ENCODE measurements around the gene PTPRZ1.

PTPRZ1 gene

DNA sequence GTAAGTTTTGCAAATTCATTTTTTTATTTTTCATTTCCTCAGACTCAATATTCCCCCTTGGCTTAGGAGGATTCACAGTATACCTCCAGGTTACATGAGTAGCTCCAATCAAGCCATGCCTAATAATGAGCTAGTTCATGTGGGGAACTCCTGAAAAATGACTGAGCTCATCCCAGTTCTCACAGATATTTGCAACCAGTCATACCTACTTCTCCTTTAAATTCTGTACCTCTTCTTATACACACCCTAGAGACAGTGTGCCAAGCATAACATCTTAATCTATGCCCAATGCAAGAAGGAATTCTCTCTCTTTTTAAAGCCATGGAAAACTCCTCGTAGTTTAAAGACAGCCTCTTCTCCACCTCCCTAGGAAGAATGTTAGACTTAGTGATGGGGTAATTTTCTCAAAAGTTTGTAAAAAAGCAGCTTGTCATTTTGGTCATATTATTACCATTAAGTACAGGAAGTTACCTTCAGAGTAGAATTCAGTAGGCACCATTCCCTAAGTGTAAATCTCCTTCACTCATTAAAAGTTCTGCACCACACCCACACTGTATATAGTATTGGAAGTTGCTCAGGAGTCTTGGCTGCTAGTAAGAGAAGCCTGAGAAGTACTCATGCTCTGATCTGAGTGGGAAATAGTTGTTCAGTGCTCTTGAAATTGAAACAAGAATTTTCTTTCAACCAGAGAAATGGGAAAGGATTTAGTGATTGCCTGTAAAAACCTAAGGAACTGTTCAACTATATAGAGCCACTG, 72.7 kb downstream of the PTPRZ1 start:
- H3K4me1 ChIP-seq, result no peaks in the 10 kb centered on the region
- in situ Hi-C loops (cut with MboI; ENCODE audit: low sequenced_read_pairs), result no loop called here
- H3K9me3 ChIP-seq, result no peaks in the 10 kb centered on the region
- H3K27me3 ChIP-seq (ENCODE audit: low read depth), result peaks cover 11% of the 10 kb centered on the region
- no peaks in the 10 kb centered on the region for H3K36me3 ChIP-seq (replicated peaks)
- DNase-seq (ENCODE audit: low spot score in 2 of 2), result no peak
- no peak overlapping the region for H3K4me3 ChIP-seq

DNA sequence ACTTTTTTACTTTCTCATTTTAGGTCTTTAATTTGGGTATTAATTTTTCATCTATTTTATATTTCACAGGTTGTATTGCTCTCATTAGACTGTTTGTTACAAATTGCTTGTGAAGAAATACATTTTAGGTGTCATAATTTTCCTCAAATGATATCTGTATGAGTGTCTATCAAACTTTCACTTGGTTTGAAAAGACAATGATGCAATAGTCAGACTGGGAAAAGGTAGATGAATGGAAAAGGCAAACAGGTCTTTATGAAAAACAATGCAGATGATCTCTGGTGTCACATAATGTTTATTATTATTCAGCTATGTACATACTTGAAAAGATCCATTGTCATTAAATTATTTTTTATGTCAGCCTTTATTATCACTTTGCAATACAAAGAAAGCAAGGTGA, 80.2 kb downstream of the PTPRZ1 start:
- H3K9me3 ChIP-seq, result no peaks in the 10 kb centered on the region
- H3K36me3 ChIP-seq (replicated peaks), result no peaks in the 10 kb centered on the region
- in situ Hi-C loops (cut with MboI; ENCODE audit: low sequenced_read_pairs), result no loop called here
- H3K27me3 ChIP-seq (ENCODE audit: low read depth), result peaks cover 14% of the 10 kb centered on the region
- no peak for DNase-seq (ENCODE audit: low spot score in 2 of 2)
- H3K4me1 ChIP-seq, result no peaks in the 10 kb centered on the region
- H3K4me3 ChIP-seq, result no peak overlapping the region

DNA sequence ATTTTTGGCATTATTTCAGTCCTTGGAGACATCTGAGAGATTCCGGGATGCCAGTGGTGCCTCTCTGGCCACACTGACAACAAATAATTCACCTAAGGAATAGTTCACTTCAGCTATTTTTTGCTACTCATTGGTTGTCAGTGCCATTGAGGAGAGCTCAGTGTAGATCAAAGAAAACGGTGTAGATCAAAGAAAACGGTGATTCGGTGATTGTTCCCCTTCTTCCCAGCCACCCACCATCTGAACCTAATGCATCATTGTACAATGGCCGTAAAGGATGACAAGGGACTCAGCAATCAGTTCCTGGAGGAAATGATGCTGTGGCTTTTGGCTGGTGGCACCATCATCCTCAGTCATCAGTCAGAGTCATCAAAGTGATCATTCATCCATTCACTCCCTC, 80.6 kb downstream of the PTPRZ1 start:
- in situ Hi-C loops (cut with MboI; ENCODE audit: low sequenced_read_pairs), result no loop called here
- peaks cover 18% of the 10 kb centered on the region for H3K27me3 ChIP-seq (ENCODE audit: low read depth)
- H3K4me3 ChIP-seq, result no peak overlapping the region
- H3K9me3 ChIP-seq, result no peaks in the 10 kb centered on the region
- no peaks in the 10 kb centered on the region for H3K4me1 ChIP-seq
- no peak for DNase-seq (ENCODE audit: low spot score in 2 of 2)
- no peaks in the 10 kb centered on the region for H3K36me3 ChIP-seq (replicated peaks)

DNA sequence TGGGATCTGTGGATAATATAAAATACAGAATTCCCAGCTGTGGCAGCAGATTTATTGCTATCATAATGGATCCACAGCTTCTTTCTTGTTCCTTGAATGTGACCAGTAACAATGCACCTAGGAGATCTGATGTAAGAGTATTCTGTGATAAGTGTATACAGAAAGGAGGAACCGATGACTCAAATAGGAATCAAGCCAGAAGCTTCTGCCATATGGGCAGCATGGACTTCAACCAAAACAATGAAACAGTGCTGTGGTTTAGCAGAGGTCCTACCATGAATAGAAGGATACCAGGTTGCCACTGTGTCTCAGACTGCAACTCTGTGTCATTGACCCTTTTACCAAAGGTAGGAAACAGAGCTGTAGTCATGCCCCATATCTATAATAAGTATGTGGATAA, 81.8 kb downstream of the PTPRZ1 start:
- in situ Hi-C loops (cut with MboI; ENCODE audit: low sequenced_read_pairs), result no loop called here
- no peaks in the 10 kb centered on the region for H3K4me1 ChIP-seq
- H3K27me3 ChIP-seq (ENCODE audit: low read depth), result peaks cover 28% of the 10 kb centered on the region
- no peak for DNase-seq (ENCODE audit: low spot score in 2 of 2)
- no peaks in the 10 kb centered on the region for H3K36me3 ChIP-seq (replicated peaks)
- H3K9me3 ChIP-seq, result no peaks in the 10 kb centered on the region
- no peak overlapping the region for H3K4me3 ChIP-seq

DNA sequence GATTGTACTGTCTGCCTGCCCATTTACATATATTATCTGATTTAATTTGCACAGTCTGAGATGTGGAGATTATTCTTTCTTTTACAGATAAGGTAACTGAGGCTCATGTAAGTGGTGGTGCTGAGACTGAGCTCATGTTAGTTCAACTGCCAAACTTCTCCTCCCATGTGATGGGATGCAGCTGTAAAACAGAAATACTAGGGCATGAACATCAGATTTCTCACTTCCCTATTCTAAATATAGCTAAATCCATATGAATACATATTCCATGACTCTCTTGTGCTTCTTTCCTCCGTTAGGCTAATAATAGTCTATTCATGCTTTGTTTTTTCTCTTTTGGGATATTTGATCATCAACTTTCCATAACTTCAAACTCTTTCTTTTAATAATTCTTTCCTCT, 84.7 kb downstream of the PTPRZ1 start:
- Histone ChIP-seq H3K4me1 (no peaks in the 10 kb centered on the region), H3K9me3 (no peaks in the 10 kb centered on the region), H3K36me3 (replicated peaks) (no peaks in the 10 kb centered on the region), H3K4me3 (no peak overlapping the region), H3K27me3 (ENCODE audit: low read depth) (peaks cover 29% of the 10 kb centered on the region)
- DNase-seq (ENCODE audit: low spot score in 2 of 2), result no peak
- in situ Hi-C loops (cut with MboI; ENCODE audit: low sequenced_read_pairs), result no loop called here

DNA sequence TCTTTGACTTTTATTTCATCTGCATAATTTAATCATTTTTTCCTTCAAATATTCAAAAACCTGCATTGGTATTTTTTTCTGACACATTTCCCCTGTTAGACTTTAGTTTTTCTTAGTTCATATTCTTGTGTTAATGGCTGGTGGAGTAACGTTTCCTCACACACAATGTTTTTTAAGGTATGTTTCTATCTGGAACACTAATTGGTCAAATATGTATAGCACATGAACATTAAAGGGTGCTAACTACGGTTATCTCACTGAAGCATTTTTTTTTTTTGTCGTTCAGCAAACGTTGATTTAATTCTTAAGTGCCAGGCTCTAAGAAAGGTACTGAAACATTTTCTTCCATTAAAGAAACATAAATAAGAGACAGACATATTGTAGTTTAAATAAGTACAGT, 87.7 kb downstream of the PTPRZ1 start:
- no peak for DNase-seq (ENCODE audit: low spot score in 2 of 2)
- no peaks in the 10 kb centered on the region for H3K9me3 ChIP-seq

DNA sequence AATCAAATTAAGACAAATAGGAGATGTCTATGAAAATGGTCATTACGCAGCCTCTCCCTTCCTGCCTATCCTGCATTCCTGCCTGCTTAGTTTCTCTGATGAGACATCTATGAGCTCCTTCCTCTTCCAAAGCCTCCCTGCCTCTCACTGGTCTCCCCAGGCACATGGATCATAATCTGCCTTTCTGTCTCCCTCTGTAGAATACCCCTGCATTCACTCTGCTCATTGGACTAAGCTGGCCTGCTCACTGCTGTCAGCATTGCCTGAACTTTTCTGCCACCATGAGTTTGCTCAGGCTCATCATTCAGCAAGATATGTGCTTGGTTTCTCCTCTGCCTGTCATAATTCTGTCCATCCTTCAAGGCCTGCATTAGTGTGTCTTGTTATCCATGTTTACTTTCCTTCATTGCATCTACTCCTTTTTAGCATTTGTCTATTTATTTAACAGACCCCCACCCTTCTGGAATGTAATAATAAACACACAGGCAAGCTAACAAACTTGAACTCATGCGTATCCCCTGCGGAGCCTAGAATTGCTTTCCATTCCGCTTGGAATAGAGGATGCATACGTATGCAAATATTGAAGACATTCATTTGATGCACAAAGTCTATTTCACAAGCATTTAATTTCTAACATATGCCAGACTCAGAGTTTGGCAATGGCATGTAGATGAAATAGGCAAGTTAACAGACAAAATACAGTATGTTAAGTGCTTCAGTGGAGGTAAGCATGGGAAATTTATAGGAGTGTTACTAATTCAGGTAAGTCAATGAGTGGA, 88.3 kb downstream of the PTPRZ1 start:
- no peak for DNase-seq (ENCODE audit: low spot score in 2 of 2)
- H3K36me3 ChIP-seq (replicated peaks), result no peaks in the 10 kb centered on the region
- H3K9me3 ChIP-seq, result no peaks in the 10 kb centered on the region
- in situ Hi-C loops (cut with MboI; ENCODE audit: low sequenced_read_pairs), result no loop called here
- no peaks in the 10 kb centered on the region for H3K4me1 ChIP-seq
- H3K27me3 ChIP-seq (ENCODE audit: low read depth), result peaks cover 27% of the 10 kb centered on the region
- H3K4me3 ChIP-seq, result no peak overlapping the region

More for the DNA sequence above, 87.7 kb downstream of the PTPRZ1 start:
- Histone ChIP-seq H3K4me3 (no peak overlapping the region), H3K36me3 (replicated peaks) (no peaks in the 10 kb centered on the region), H3K27me3 (ENCODE audit: low read depth) (peaks cover 27% of the 10 kb centered on the region), H3K4me1 (no peaks in the 10 kb centered on the region)
- in situ Hi-C loops (cut with MboI; ENCODE audit: low sequenced_read_pairs), result no loop called here

DNA sequence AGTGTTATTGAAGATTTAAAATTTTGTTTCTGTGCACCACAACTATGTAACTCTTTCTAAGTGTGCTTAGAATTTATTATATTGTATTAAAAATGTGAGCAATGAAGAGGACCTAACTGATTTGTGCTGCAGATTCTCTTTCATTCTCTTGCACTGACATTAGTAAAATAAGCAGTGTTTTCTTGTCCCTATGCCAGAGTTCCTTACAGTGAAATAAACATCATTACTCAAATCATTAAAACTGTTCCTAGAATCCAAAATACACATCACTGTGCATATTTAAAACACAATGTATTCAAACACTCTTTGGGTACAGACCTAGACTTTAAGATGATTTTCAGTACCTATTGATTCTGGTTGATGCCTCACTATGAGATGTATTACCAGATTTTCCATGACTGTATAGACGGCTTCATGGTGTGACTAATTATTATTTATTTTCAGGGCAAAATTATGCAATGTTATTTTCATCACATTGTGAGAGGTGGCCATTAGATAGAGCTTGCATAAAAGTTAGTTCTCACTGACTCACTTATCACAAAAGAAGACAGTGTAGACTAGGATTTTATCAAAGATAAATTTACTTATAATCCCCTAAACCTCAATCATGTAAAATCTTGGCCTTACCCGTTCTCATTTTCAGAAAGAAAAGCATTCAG, 93.4 kb downstream of the PTPRZ1 start:
- no peak for DNase-seq (ENCODE audit: low spot score in 2 of 2)
- Histone ChIP-seq H3K4me3 (no peak overlapping the region), H3K27me3 (ENCODE audit: low read depth) (peaks cover 3% of the 10 kb centered on the region; the same call in 1 of the 2 replicates), H3K4me1 (no peaks in the 10 kb centered on the region), H3K36me3 (replicated peaks) (no peaks in the 10 kb centered on the region), H3K9me3 (no peaks in the 10 kb centered on the region)
- in situ Hi-C loops (cut with MboI; ENCODE audit: low sequenced_read_pairs), result no loop called here

DNA sequence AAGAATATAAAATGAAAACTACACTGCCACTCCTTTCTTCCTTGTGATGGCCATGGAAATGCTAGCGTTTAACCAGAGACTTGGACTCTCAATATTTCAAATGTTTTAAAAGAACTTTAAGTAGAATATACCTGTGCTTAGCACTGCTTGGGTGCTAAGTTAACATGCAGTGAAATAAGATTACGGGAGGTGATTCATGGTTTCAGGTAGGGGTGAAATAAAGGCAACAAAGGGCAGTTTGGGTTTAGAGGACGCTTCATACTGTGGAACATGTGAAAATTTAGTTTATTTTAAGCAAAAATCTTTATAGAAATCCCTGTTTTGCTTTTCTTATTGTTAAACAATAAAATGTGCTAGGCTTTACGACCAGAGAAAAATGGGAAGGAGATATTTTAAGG, 94.0 kb downstream of the PTPRZ1 start:
- Histone ChIP-seq H3K36me3 (replicated peaks) (no peaks in the 10 kb centered on the region), H3K4me1 (no peaks in the 10 kb centered on the region), H3K27me3 (ENCODE audit: low read depth) (peaks cover 3% of the 10 kb centered on the region; the same call in 1 of the 2 replicates), H3K9me3 (no peaks in the 10 kb centered on the region), H3K4me3 (no peak overlapping the region)
- DNase-seq (ENCODE audit: low spot score in 2 of 2), result no peak
- in situ Hi-C loops (cut with MboI; ENCODE audit: low sequenced_read_pairs), result no loop called here

DNA sequence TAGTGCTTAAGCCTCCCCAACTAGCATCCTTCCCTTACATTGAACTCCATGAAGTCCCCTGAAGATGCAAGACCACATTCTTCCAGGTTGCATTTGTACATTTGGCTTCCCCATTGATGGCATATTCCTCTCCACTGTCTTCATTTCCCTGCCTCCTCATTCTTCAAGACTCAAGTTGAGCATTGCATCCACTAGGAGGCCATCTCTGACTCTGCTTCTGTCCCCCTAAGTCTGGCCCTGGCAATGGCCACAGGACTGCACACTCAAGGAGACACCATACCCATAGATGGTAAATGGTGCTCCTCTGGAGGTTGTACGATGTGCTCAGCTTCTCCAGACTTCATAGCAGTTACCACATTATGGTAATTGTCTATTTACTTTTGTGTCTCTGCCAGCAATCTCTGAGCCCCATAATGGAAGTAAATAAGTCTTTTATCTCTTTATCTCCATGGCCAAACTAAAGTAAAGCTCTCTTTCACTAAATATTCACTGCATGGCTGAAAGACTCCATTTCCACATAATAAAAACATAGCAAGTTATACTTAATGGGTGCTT, 112.6 kb downstream of the PTPRZ1 start:
- no peak for DNase-seq (ENCODE audit: low spot score in 2 of 2)
- in situ Hi-C loops (cut with MboI; ENCODE audit: low sequenced_read_pairs), result loop anchor here (25.0 kb wide), 3 partner anchors 423 to 848 kb away; no protein-coding TSS in a partner anchor
- Histone ChIP-seq H3K4me1 (no peaks in the 10 kb centered on the region), H3K27me3 (ENCODE audit: low read depth) (no peaks in the 10 kb centered on the region), H3K9me3 (no peaks in the 10 kb centered on the region), H3K36me3 (replicated peaks) (no peaks in the 10 kb centered on the region), H3K4me3 (no peak overlapping the region)

DNA sequence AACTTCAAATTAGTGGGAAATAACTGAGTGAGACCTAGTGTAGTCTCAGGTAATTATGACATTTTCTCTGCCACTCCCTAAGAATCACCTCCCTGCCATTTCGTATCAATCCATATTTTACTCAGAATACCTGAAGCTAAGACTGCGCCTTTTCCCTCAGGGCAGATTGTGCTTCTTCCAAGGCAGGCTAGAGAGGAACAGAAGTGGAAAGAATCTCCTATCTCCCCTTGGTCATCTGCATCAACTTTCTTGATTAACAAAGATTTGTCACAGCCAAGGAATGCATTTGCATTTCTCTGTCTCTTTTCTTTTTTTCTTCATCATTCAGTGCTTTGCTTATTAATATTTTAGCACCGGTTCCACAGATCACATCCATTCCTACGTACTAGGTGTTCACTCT, 119.1 kb downstream of the PTPRZ1 start:
- in situ Hi-C loops (cut with MboI; ENCODE audit: low sequenced_read_pairs), result loop anchor here (25.0 kb wide), 3 partner anchors 430 to 855 kb away; no protein-coding TSS in a partner anchor
- Histone ChIP-seq H3K36me3 (replicated peaks) (no peaks in the 10 kb centered on the region), H3K4me3 (no peak overlapping the region), H3K9me3 (no peaks in the 10 kb centered on the region), H3K27me3 (ENCODE audit: low read depth) (peaks cover 3% of the 10 kb centered on the region), H3K4me1 (no peaks in the 10 kb centered on the region)
- DNase-seq (ENCODE audit: low spot score in 2 of 2), result no peak

DNA sequence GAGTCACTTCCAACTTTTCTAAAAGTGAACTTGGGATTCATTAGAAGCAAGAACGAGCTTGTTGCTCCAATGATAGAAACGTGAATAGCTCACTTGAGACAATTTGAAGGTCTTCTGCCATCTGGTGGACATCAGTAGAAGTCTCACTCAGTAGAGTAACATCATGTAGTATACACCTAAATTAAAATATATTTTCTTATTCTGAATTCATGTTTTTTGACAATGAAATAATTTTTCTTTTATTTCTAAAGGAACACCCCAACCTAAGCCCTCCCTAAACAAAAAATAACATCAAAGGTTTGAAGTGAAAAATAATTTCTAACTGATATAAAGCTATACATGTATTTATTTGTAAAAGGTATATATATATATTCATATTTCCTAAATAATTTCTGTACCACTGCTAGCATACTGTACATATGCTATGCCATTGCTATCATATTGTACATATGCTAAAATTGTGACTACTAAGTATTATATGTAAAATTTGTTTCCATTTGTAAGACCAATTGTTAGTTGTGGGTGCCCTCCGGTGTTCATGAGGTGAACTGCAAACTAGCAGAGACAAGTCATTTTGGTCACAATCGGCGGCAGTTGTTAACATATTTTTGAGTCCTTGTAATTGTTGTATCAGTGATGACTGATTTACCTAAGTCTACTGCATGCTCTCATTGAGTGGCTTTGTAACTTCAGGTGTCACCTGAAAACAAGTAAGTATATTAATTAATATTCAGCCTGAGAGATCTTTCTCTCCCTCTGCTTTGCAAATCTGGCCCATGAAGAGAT, 121.9 kb downstream of the PTPRZ1 start:
- H3K4me1 ChIP-seq, result no peaks in the 10 kb centered on the region
- no peaks in the 10 kb centered on the region for H3K9me3 ChIP-seq
- peak; percentile 60 to 78 for DNase-seq (ENCODE audit: low spot score in 2 of 2)
- H3K4me3 ChIP-seq, result no peak overlapping the region
- in situ Hi-C loops (cut with MboI; ENCODE audit: low sequenced_read_pairs), result loop anchor here (25.0 kb wide), 3 partner anchors 433 to 858 kb away; no protein-coding TSS in a partner anchor
- H3K27me3 ChIP-seq (ENCODE audit: low read depth), result peaks cover 6% of the 10 kb centered on the region
- H3K36me3 ChIP-seq (replicated peaks), result no peaks in the 10 kb centered on the region

DNA sequence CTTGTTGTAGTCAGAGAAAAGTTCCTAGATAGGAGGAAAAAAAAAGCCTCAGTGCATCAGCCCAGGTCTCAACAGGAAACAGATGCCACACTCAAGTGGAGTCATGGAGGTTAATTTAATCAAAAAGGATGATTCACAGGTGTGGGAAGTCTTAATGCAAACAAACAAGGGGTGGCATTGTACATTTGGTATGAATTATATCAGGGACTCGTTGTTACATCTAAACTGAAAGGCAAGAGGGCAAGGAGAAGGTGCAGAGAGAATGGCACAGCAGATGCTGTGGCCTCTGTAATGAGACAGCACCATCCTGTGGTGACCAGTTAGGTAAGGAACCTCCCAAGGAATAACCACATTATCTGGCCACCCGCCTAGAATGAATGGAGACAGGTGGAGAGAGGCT, 133.7 kb downstream of the PTPRZ1 start:
- in situ Hi-C loops (cut with MboI; ENCODE audit: low sequenced_read_pairs), result no loop called here
- H3K4me3 ChIP-seq, result no peak overlapping the region
- no peaks in the 10 kb centered on the region for H3K36me3 ChIP-seq (replicated peaks)
- H3K9me3 ChIP-seq, result no peaks in the 10 kb centered on the region
- no peak for DNase-seq (ENCODE audit: low spot score in 2 of 2)
- H3K4me1 ChIP-seq, result no peaks in the 10 kb centered on the region
- H3K27me3 ChIP-seq (ENCODE audit: low read depth), result peaks cover 28% of the 10 kb centered on the region
